HUES6 (cell line): ENCODE data around the gene FAM13B.
"Not testable (repeated sequence)": the region's sequence is repeated elsewhere in the genome, so short reads cannot be mapped to it uniquely, and the experiment has no call there.

Experiments used
- H3K27ac ChIP-seq: 2 replicates; pipeline ENCODE4 v1.7.0; 2013; ENCODE audit warnings: low read depth, mild to moderate bottlenecking, low read length, inconsistent platforms
- H3K27me3 ChIP-seq: 2 replicates; pipeline ENCODE4 v1.6.1; 2013; ENCODE audit warnings: low read length; ENCODE audit not compliant: control insufficient read depth, insufficient read depth
- H3K36me3 ChIP-seq: 2 replicates; pipeline ENCODE4 v1.6.1; 2013; ENCODE audit warnings: low read length; ENCODE audit not compliant: control insufficient read depth, insufficient read depth
- H3K4me1 ChIP-seq: 2 replicates; pipeline ENCODE4 v1.6.1; 2013; ENCODE audit warnings: low read length; ENCODE audit not compliant: control insufficient read depth, insufficient read depth
- H3K4me3 ChIP-seq: 2 replicates; pipeline ENCODE4 v1.5.1; 2013; ENCODE audit warnings: low read depth, low read length
- H3K9ac ChIP-seq: one replicate; pipeline ENCODE4 v1.6.1; 2013; ENCODE audit warnings: mild to moderate bottlenecking, low read length
- H3K9me3 ChIP-seq: 2 replicates; pipeline ENCODE4 v1.6.1; 2013; ENCODE audit warnings: low read depth, low read length; ENCODE audit not compliant: control insufficient read depth, insufficient read depth

Gene FAM13B

DNA sequence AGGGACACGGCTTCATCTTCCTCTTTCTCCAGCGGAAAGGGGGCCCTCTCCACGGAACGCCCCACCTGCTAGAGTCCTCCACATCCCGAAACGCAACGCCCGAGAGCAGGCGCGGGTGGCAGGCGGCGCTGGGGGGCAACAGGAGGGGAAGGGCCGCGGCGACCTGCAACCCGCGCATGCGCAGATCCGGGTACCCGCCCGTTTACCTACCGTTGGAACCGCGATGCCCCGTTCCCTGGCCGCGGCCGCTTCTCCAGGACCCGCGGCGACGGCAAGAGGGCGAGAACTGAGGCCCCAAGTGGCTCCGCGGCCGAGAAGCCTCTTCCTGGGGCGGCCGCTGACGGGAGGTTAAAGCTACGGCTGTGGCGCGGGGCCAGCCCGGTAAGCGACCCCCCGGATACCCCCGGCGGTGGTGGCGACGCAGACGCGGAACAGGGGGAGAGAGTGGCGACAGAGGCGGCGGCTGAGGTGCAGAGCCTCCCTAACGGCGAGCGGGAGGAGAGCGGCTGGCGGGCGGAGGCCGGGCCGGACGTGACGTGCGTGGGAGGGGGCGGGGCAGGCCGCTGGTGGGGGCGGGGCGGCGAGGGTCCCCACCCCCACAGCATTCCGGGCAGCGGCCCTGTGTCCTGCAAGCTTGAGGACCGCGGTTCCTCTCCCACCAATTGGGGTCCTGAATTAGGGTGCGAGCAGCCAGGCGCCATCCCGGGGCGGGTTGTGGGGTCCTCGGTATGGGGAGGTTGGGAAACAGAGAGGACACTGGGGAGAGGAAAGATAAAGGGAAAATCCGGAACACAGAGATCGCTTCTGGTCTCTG is at the start of gene FAM13B:
TSS of gene FAM13B (minus strand) at position 508 of the 814 bp plus-strand sequence. CDS start 13,968 bp downstream, outside the sequence.
- Histone ChIP-seq H3K27ac (peak within 1 kb of the TSS; percentile 99), H3K4me1 (peaks cover 10% of the 10 kb centered on the region; the same call in 1 of the 2 replicates)

DNA sequence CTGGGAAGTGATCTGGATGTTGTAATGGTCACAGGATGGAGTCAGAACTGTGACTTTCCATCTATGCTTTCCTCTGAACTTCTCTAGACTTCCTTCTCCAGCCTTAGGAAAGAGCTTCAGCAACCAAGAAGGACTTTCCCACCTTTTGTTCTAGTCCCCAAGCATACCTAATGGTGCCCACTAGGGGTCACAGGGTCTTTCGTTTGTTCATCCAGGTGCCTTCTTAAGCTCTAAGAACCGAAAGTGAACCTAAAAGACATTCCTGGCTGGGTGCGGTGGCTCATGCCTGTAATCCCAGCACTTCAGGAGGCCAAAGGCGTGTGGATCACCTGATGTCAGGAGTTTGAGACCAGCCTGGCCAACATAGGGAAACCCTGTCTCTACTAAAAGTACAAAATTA is 49.2 kb upstream of the FAM13B start:
- Histone ChIP-seq H3K27me3 (no peaks in the 10 kb centered on the region), H3K36me3 (no peaks in the 10 kb centered on the region), H3K9ac (no peak overlapping the region), H3K27ac (no peak overlapping the region), H3K4me3 (no peak overlapping the region), H3K9me3 (no peaks in the 10 kb centered on the region), H3K4me1 (peaks cover 35% of the 10 kb centered on the region)

More for the DNA sequence above, at the start of gene FAM13B:
- H3K9me3 ChIP-seq: no peaks in the 10 kb centered on the region
- no peaks in the 10 kb centered on the region; the same call in 1 of the 2 replicates for H3K36me3 ChIP-seq
- peak within 1 kb of the TSS; percentile 97 for H3K9ac ChIP-seq
- no peaks in the 10 kb centered on the region for H3K27me3 ChIP-seq
- H3K4me3 ChIP-seq: peak within 1 kb of the TSS; percentile 80

DNA sequence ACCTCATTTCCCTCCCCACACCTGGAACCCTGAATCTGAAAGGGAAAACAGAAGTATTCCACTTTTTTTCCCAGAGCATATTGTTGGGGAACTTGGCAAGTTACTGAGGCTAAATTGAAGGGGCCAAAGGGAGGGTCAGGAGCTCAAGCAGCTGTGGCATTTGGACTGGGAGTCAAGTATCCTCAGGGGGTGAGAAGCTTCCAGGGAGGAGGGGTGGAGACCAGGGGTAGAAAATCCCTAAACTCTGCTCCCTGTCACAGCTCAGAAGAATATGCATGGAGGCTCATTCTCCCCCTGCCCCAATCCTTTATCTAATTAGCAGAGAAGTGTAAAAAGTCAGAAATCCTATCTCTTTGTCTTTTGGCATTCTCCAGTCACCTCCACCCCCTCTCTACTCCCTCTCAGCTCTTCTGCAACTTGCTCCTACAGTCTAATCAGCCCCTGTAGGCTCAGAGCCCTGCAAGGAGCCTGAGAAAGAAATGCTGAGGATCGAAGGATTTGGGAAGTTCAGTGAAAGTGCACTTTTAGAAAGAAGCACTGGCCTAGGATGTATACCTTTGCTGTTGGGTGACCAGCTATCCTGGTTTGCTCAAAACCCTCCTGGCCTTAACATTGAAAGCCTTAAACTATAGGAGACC is 45.2 kb upstream of the FAM13B start:
- peak overlapping the region; percentile 56 for H3K9ac ChIP-seq
- no peaks in the 10 kb centered on the region for H3K36me3 ChIP-seq
- peaks cover 21% of the 10 kb centered on the region for H3K4me1 ChIP-seq
- H3K4me3 ChIP-seq: no peak overlapping the region
- no peak overlapping the region; the same call in 1 of the 2 replicates for H3K27ac ChIP-seq
- H3K27me3 ChIP-seq: no peaks in the 10 kb centered on the region
- no peaks in the 10 kb centered on the region for H3K9me3 ChIP-seq

DNA sequence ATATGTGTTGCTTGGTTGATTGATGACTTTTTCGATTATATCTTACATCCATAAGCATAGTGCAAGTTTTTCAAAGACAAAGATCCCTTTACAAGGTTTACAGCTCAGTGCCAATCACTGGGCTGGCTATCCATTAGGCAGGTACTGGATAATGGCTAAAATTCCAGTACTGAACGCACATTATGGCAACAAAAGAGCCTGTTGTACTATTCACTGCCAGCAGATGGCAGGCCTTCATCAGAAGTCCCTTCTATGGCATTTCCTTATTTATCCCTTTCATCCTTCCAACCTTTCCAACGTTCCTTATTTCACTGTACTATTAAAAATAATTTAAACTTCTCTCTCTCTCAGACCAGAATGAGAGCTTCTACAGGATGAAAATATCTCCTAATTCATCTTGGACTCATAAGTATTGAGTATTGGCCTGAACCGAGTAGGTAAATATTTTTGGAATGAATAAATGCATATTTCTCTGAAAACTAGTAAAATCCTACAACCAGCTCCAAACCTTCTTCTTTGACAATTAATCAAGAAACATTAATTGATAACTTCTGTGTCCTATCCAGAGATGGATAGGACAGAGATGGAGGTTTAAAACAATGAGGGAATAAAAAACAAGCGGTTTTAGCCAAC is 44.3 kb upstream of the FAM13B start:
- Histone ChIP-seq H3K27ac (no peak overlapping the region; the same call in 1 of the 2 replicates), H3K27me3 (no peaks in the 10 kb centered on the region), H3K9me3 (no peaks in the 10 kb centered on the region), H3K4me1 (peaks cover 21% of the 10 kb centered on the region), H3K36me3 (no peaks in the 10 kb centered on the region), H3K9ac (peak overlapping the region; percentile 56), H3K4me3 (no peak overlapping the region)

DNA sequence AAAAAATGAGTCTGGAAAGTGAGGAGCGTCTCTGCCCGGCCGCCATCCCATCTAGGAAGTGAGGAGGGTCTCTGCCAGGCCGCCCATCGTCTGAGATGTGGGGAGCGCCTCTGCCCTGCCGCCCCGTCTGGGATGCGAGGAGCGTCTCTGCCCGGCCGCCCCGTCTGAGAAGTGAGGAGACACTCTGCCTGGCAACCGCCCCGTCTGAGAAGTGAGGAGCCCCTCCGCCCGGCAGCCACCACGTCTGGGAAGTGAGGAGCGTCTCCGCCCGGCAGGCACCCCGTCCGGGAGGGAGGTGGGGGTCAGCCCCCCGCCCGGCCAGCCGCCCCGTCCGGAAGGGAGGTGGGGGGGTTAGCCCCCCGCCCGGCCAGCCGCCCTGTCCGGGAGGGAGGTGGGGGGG is 37.1 kb upstream of the FAM13B start:
- H3K27me3 ChIP-seq, H3K9me3 ChIP-seq, H3K4me1 ChIP-seq, H3K9ac ChIP-seq, H3K4me3 ChIP-seq, H3K36me3 ChIP-seq, H3K27ac ChIP-seq: not testable (repeated sequence)

DNA sequence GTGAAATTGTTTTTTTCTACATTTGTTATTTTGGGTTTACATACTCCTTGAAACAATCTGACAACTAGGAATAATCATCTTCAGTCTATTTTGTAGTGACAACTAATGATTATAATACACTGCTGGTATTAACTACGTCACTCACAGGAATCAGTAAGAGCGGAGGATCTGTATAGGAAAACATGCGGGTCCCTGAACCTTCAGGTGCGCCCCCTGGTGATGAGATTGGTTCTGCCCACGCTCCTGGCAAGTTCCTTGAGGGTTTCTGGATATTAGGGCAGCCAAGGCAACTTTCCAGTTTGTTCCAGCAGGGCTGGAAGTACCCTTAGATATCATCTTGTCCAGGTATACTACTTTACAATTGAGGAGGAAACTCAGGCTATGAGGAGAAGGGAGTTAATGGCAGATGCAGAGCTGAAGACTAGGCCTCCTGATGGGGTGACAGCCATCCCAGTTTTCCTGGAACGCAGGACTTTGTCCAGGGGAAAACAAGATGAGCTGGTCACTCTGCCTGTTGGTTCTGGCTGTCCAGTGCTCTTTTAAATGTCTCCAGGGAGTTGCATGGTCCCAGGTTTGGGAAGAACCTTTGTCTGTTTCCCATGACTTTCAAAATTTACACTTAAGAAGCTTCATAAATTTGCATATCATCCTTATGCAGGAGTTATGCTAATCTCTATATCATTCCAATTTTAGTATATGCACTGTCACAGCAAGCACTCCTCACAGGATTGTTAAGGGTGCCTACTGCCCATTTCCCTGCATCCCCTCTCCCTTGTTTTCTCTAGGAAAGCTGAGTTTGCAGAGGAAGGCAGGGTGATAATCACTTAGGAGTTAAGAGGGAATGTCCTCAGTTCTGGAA is 36.1 kb upstream of the FAM13B start:
- no peaks in the 10 kb centered on the region for H3K36me3 ChIP-seq
- H3K9ac ChIP-seq: no peak overlapping the region
- no peak overlapping the region for H3K4me3 ChIP-seq
- H3K9me3 ChIP-seq: no peaks in the 10 kb centered on the region
- no peak overlapping the region for H3K27ac ChIP-seq
- H3K4me1 ChIP-seq: no peaks in the 10 kb centered on the region
- H3K27me3 ChIP-seq: no peaks in the 10 kb centered on the region

DNA sequence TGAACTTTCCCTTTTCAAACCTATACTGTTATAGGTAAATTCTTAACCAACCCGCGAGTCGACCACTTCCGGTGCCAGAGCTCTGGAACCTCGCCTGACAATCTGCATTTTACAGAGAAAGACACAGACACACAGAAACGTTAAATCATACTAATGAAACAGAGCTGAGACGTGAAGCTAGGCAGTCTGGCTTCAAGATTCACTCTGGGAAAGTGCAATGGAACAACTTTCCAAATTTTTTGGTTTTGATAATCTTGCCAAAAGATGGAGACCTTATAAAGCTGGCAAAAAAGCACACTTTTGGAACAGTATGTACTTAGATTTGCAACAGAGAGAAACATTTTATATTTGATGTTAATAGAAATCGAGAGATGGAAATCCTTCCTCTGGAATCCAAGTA is 35.1 kb upstream of the FAM13B start:
- Histone ChIP-seq H3K36me3 (no peaks in the 10 kb centered on the region), H3K27ac (no peak overlapping the region), H3K4me3 (no peak overlapping the region), H3K9ac (no peak overlapping the region), H3K27me3 (no peaks in the 10 kb centered on the region), H3K9me3 (no peaks in the 10 kb centered on the region), H3K4me1 (no peaks in the 10 kb centered on the region)

DNA sequence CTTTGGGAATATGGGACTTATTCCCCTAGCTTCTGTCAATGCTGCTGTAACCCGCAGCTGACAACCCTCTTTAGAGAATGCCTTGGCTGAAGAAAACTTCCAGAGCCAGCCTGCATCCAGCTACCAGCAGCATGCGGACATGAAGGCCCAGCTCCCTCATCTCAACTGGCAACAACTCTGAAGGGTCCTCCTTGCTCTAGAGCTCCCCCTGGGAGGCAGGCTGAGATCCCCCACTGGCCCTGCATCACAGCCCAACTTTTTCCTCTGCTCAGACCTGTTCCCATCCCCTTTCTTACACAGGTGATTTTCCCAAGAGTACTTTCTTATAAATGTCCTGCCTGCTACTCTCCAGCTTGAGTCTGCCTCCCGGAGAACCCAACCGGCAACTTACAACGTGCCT is 32.2 kb upstream of the FAM13B start:
- Histone ChIP-seq H3K9me3 (no peaks in the 10 kb centered on the region), H3K9ac (no peak overlapping the region), H3K4me1 (no peaks in the 10 kb centered on the region), H3K27ac (no peak overlapping the region), H3K36me3 (no peaks in the 10 kb centered on the region), H3K4me3 (no peak overlapping the region), H3K27me3 (no peaks in the 10 kb centered on the region)

DNA sequence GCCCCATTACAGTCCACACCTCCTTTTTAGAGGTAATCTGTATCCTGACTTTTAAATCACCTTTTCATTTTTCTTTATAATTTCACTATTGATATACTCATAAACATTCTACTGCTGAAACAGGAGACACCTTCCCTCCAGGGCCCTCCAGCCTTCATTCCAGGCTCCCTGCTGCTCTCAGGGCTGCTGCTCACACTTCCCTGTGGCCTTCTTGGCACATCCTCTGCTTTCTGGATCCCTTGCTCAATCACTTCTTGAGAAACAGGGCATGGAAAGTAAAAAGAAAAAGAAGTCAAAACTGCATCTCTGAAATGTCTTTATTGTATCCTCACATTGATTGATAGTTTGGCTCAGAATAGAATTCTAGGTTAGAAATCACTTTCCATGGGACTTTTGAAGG is 31.6 kb upstream of the FAM13B start:
- no peak overlapping the region for H3K4me3 ChIP-seq
- no peaks in the 10 kb centered on the region for H3K27me3 ChIP-seq
- no peak overlapping the region for H3K9ac ChIP-seq
- no peaks in the 10 kb centered on the region for H3K36me3 ChIP-seq
- H3K27ac ChIP-seq: no peak overlapping the region
- no peaks in the 10 kb centered on the region for H3K4me1 ChIP-seq
- H3K9me3 ChIP-seq: no peaks in the 10 kb centered on the region

DNA sequence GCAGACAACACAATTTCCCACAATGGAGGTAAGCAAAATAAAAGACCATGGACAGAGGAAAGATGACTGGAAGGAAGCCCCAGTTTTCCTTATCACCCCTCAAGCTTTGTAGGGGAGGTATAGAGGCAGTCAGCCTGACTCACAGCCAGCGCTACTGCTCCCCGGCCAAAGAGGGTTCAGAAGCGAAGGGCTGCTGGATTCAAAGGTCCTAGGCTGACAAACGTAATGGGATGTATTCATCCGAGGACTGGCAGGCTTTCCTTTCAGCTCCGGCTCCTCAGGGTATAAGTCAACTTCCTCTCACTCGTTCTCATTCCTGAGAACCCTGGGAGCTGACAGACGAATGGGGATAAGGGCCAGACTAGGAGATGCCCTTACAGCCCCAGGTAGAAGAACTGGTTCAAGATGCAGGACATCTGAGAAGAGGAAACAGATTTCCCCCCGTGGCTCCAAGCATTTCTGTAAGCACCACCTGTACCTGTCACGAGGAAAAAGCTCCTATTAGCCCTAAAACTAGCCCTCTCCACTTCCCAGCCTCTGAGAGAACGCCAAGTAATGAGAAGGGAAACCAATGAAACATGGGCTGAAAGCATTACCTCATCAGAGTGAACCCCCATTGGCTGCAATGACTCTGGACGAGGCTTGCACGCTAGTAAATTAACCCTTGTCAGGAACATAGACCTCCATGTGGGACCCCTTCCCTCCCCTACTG is 22.1 kb upstream of the FAM13B start:
- no peaks in the 10 kb centered on the region for H3K36me3 ChIP-seq
- no peaks in the 10 kb centered on the region for H3K27me3 ChIP-seq
- no peaks in the 10 kb centered on the region for H3K9me3 ChIP-seq
- no peaks in the 10 kb centered on the region for H3K4me1 ChIP-seq
- no peak overlapping the region for H3K27ac ChIP-seq
- H3K4me3 ChIP-seq: 0 out of 2 replicates have a peak overlapping the region, but pooled peaks have one; percentile 14
- H3K9ac ChIP-seq: no peak overlapping the region
